OCI-LY3 (cell line): ENCODE data around the gene CUX1.

Experiments
- H2AFZ ChIP-seq: fragments of 200-600, 300-600 bp; shearing (Covaris generic); 2 replicates; pipeline ENCODE4 v1.6.0; 2014; ENCODE audit warnings: antibody characterized with exemption, low read depth, low read length
- H3K27ac ChIP-seq: fragments of 200-600, 300-600 bp; sonication (generic); 2 replicates; pipeline ENCODE4 v1.5.1; 2014; ENCODE audit warnings: mild to moderate bottlenecking, low read length, moderate library complexity, mixed read lengths
- H3K27me3 ChIP-seq: fragments of 200-600, 300-600 bp; sonication (generic); 2 replicates; pipeline ENCODE4 v1.6.1; 2014; ENCODE audit warnings: low read depth, low read length, mixed read lengths
- H3K36me3 ChIP-seq: fragments of 200-600, 300-600 bp; sonication (generic); replicated peaks from 2 replicates; pipeline ENCODE3; 2014; ENCODE audit warnings: low read depth, low read length, mixed read lengths
- H3K4me1 ChIP-seq: fragments of 300-600, 200-600 bp; sonication (generic); 2 replicates; pipeline ENCODE4 v1.6.1; 2014; ENCODE audit warnings: low read length, mixed read lengths
- H3K4me2 ChIP-seq: fragments of 200-600, 300-600 bp; sonication (generic); 2 replicates; pipeline ENCODE4 v1.6.1; 2014; ENCODE audit warnings: low read length, mixed read lengths
- H3K4me3 ChIP-seq: fragments of 300-600, 200-600 bp; sonication (generic); 2 replicates; pipeline ENCODE4 v1.5.1; 2014; ENCODE audit warnings: antibody characterized with exemption, mild to moderate bottlenecking, low read length, moderate library complexity
- H3K79me2 ChIP-seq: fragments of 300-600, 200-600 bp; shearing (Covaris generic); 2 replicates; pipeline ENCODE4 v1.6.1; 2014; ENCODE audit warnings: mild to moderate bottlenecking, low read length, mixed read lengths
- H3K9ac ChIP-seq: fragments of 300-600, 200-600 bp; shearing (Covaris generic); 2 replicates; pipeline ENCODE4 v1.6.0; 2014; ENCODE audit warnings: mild to moderate bottlenecking, low read length, moderate library complexity
- H3K9me3 ChIP-seq: fragments of 200-600, 300-600 bp; shearing (Covaris generic); 2 replicates; pipeline ENCODE4 v1.6.1; 2014; ENCODE audit warnings: low read length, mixed read lengths; ENCODE audit not compliant: insufficient read depth
- H4K20me1 ChIP-seq: fragments of 200-600, 300-600 bp; sonication (generic); 2 replicates; pipeline ENCODE4 v1.6.1; 2016; ENCODE audit warnings: low read length, mixed read lengths; ENCODE audit not compliant: insufficient read depth
- CTCF ChIP-seq: fragments of 200-600, 300-600 bp; sonication (generic); IDR thresholded peaks from 2 replicates; pipeline ENCODE4 v1.5.1; 2014; ENCODE audit warnings: antibody characterized with exemption, low read length, low read depth
- EZH2phosphoT487 ChIP-seq: fragments of 200-600 bp; shearing (Covaris generic); IDR thresholded peaks from 2 replicates; pipeline ENCODE4 v1.6.1; 2018; ENCODE audit warnings: antibody characterized with exemption, mixed run types, low read depth

Gene CUX1

GRCh38 chr7:101859411-101860106 is 42.1 kb downstream of the CUX1 start:
- H3K9ac ChIP-seq, result no peak overlapping the region
- H3K36me3 ChIP-seq, result peaks cover 8% of the 10 kb centered on the region
- peaks cover 66% of the 10 kb centered on the region for H4K20me1 ChIP-seq
- H3K4me3 ChIP-seq, result no peak overlapping the region
- peaks cover 2% of the 10 kb centered on the region; the same call in 1 of the 2 replicates for H3K9me3 ChIP-seq
- H3K27ac ChIP-seq, result no peak overlapping the region
- H2AFZ ChIP-seq, result no peak overlapping the region
- H3K79me2 ChIP-seq, result peaks cover 68% of the 10 kb centered on the region
- peaks cover 64% of the 10 kb centered on the region for H3K4me1 ChIP-seq
- H3K27me3 ChIP-seq, result peaks cover 5% of the 10 kb centered on the region; the same call in 1 of the 2 replicates
- H3K4me2 ChIP-seq, result peak overlapping the region; percentile 82
- no peak for TF ChIP-seq EZH2phosphoT487

GRCh38 chr7:101860316-101861217 is 43.1 kb downstream of the CUX1 start:
- Histone ChIP-seq H2AFZ (no peak overlapping the region), H3K9ac (no peak overlapping the region), H3K4me1 (peaks cover 56% of the 10 kb centered on the region), H3K79me2 (peaks cover 66% of the 10 kb centered on the region), H3K4me3 (peak overlapping the region; percentile 43), H3K27ac (peak overlapping the region; percentile 19; the same call in 1 of the 2 replicates), H4K20me1 (peaks cover 67% of the 10 kb centered on the region), H3K4me2 (peak overlapping the region; percentile 61), H3K36me3 (peaks cover 8% of the 10 kb centered on the region), H3K27me3 (peaks cover 5% of the 10 kb centered on the region; the same call in 1 of the 2 replicates), H3K9me3 (peaks cover 6% of the 10 kb centered on the region; the same call in 1 of the 2 replicates)
- no peak for TF ChIP-seq CTCF
- TF ChIP-seq EZH2phosphoT487, result no peak

- H3K79me2 ChIP-seq, result peaks cover 69% of the 10 kb centered on the region
- peaks cover 66% of the 10 kb centered on the region for H4K20me1 ChIP-seq
- H3K4me3 ChIP-seq, result peak overlapping the region; percentile 43
- H3K9me3 ChIP-seq, result peaks cover 8% of the 10 kb centered on the region; the same call in 1 of the 2 replicates
- no peak for TF ChIP-seq EZH2phosphoT487
- no peak for TF ChIP-seq CTCF
- H3K27ac ChIP-seq, result peak overlapping the region; percentile 19; the same call in 1 of the 2 replicates
- H3K27me3 ChIP-seq, result peaks cover 5% of the 10 kb centered on the region; the same call in 1 of the 2 replicates
- H3K36me3 ChIP-seq, result peaks cover 8% of the 10 kb centered on the region
- H3K9ac ChIP-seq, result no peak overlapping the region
- no peak overlapping the region for H2AFZ ChIP-seq
- H3K4me2 ChIP-seq, result peak overlapping the region; percentile 61
- H3K4me1 ChIP-seq, result peaks cover 49% of the 10 kb centered on the region
Measured at GRCh38 chr7:101861218-101861775, 43.9 kb downstream of the CUX1 start.

GRCh38 chr7:101862280-101863220 is 45.1 kb downstream of the CUX1 start:
- Histone ChIP-seq H3K27ac (no peak overlapping the region), H4K20me1 (peaks cover 77% of the 10 kb centered on the region), H3K27me3 (peaks cover 5% of the 10 kb centered on the region; the same call in 1 of the 2 replicates), H3K4me3 (no peak overlapping the region), H3K4me2 (no peak overlapping the region), H3K36me3 (peaks cover 8% of the 10 kb centered on the region), H2AFZ (no peak overlapping the region), H3K9me3 (peaks cover 8% of the 10 kb centered on the region; the same call in 1 of the 2 replicates), H3K4me1 (peaks cover 38% of the 10 kb centered on the region), H3K9ac (no peak overlapping the region), H3K79me2 (peaks cover 80% of the 10 kb centered on the region)
- TF ChIP-seq EZH2phosphoT487, result no peak
- no peak for TF ChIP-seq CTCF
